ENCODE data around the gene SCARF1. TPM values are rescaled to one million over a fixed set of nuclear protein-coding genes. Genes with fewer than 3 reads are reported as not detected.
A peak's percentile ranks its signal among the peaks of the same experiment; 100 is the strongest.

Gene SCARF1
- total RNA-seq, 1 experiment from 2014 or later, result 4.9 TPM

GRCh38 chr17:1648173-1648962, 2.8 kb upstream of the SCARF1 start:
- Mint-ChIP-seq H3K27ac (no peak overlapping the region), H3K4me3 (peak overlapping the region; percentile 72), H3K9me3 (no peaks in the 10 kb centered on the region), H3K4me1 (peaks cover 32% of the 10 kb centered on the region), H3K27me3 (ENCODE audit: low read depth) (peaks cover 6% of the 10 kb centered on the region), H3K36me3 (peaks cover 29% of the 10 kb centered on the region)
- TF ChIP-seq FOXK1 (CRISPR knock-in tag; IDR thresholded peaks at IDR 0.05) (0 out of 2 replicates have a peak, but pooled peaks have one; percentile 42), MLX (CRISPR knock-in tag; IDR thresholded peaks at IDR 0.05) (peak; percentile 47; the same call in 1 of the 2 replicates), CBFB (CRISPR knock-in tag; IDR thresholded peaks at IDR 0.05; ENCODE audit: low read depth) (no peak), USF2 (CRISPR knock-in tag; IDR thresholded peaks at IDR 0.05) (no peak), CREM (CRISPR knock-in tag; IDR thresholded peaks at IDR 0.05) (0 out of 2 replicates have a peak, but pooled peaks have one; percentile 28), TP53 (CRISPR knock-in tag; IDR thresholded peaks at IDR 0.05) (peak; percentile 60; the same call in 1 of the 2 replicates), MAX (CRISPR knock-in tag; IDR thresholded peaks at IDR 0.05) (peak; percentile 31; the same call in 1 of the 2 replicates), AR (CRISPR knock-in tag; IDR thresholded peaks at IDR 0.05) (0 out of 2 replicates have a peak, but pooled peaks have one; percentile 14), ZNF423 (CRISPR knock-in tag; IDR thresholded peaks at IDR 0.05) (peak; percentile 53; the same call in 1 of the 2 replicates), JUN (CRISPR knock-in tag; IDR thresholded peaks at IDR 0.05) (no peak), TCF7 (CRISPR knock-in tag; IDR thresholded peaks at IDR 0.05; ENCODE audit: low read depth) (peak; percentile 63; the same call in 1 of the 2 replicates), CTCF (IDR thresholded peaks at IDR 0.05) (no peak; the same call in 1 of the 2 replicates), FOXP1 (CRISPR knock-in tag; IDR thresholded peaks at IDR 0.05; ENCODE audit: borderline replicate concordance) (peak; percentile 66; the same call in 1 of the 2 replicates), HMGXB4 (CRISPR knock-in tag; IDR thresholded peaks at IDR 0.05) (peak; percentile 91; the same call in 1 of the 2 replicates)
- ChIA-PET POLR2A (interaction anchor here (0.9 to 2.3 kb wide), 10 partner anchors 12 to 132 kb away, joined by 3 to 12 read pairs (median 4); partner anchors contain the start of genes INPP5K and SLC43A2), CTCF (interaction anchor here (0.5 to 7.2 kb wide), 54 partner anchors 8 to 753 kb away, joined by 3 to 133 read pairs (median 5); partner anchors contain the start of genes INPP5K, PITPNA, PRPF8 and RPA1)
- DNase-seq (ENCODE audit: low spot score), result peak; percentile 77
- peak; percentile 36 for ATAC-seq

GRCh38 chr17:1647802-1648171, 2.3 kb upstream of the SCARF1 start:
- Mint-ChIP-seq H3K36me3 (peaks cover 23% of the 10 kb centered on the region), H3K4me3 (peak overlapping the region; percentile 72), H3K4me1 (peaks cover 32% of the 10 kb centered on the region), H3K9me3 (no peaks in the 10 kb centered on the region), H3K27ac (no peak overlapping the region), H3K27me3 (ENCODE audit: low read depth) (peaks cover 6% of the 10 kb centered on the region)
- CTCF ChIA-PET, result interaction anchor here (0.9 to 7.2 kb wide), 23 partner anchors 9 to 282 kb away, joined by 3 to 133 read pairs (median 9); partner anchors contain the start of genes INPP5K and SLC43A2
- POLR2A ChIA-PET, result interaction anchor here (1.2 to 2.3 kb wide), 2 partner anchors 19 to 62 kb away, joined by 4 to 12 read pairs; partner anchors contain the start of gene SLC43A2
- DNase-seq (ENCODE audit: low spot score) (no peak), ATAC-seq (no peak)
- TF ChIP-seq ESRRA (CRISPR knock-in tag; IDR thresholded peaks at IDR 0.05; ENCODE audit: borderline replicate concordance), result no peak
- no peak for TF ChIP-seq ELF4 (CRISPR knock-in tag; IDR thresholded peaks at IDR 0.05; ENCODE audit: low read depth)
- TF ChIP-seq ZNF281 (CRISPR knock-in tag; IDR thresholded peaks at IDR 0.05), result no peak
- no peak for TF ChIP-seq CTCF (IDR thresholded peaks at IDR 0.05)
- TF ChIP-seq SP1 (CRISPR knock-in tag; conservative IDR thresholded peaks at IDR 0.05), result no peak
